IPS-NIHi11 (cell line): ENCODE results near the gene JAK1.
A peak's percentile ranks its signal among the peaks of the same experiment; 100 is the strongest.

Experiments used
- DNase-seq: peaks from one replicate; pipeline ENCODE4 v3.0.0; 2012; ENCODE audit warnings: mixed read lengths, low spot score

Gene JAK1

DNA sequence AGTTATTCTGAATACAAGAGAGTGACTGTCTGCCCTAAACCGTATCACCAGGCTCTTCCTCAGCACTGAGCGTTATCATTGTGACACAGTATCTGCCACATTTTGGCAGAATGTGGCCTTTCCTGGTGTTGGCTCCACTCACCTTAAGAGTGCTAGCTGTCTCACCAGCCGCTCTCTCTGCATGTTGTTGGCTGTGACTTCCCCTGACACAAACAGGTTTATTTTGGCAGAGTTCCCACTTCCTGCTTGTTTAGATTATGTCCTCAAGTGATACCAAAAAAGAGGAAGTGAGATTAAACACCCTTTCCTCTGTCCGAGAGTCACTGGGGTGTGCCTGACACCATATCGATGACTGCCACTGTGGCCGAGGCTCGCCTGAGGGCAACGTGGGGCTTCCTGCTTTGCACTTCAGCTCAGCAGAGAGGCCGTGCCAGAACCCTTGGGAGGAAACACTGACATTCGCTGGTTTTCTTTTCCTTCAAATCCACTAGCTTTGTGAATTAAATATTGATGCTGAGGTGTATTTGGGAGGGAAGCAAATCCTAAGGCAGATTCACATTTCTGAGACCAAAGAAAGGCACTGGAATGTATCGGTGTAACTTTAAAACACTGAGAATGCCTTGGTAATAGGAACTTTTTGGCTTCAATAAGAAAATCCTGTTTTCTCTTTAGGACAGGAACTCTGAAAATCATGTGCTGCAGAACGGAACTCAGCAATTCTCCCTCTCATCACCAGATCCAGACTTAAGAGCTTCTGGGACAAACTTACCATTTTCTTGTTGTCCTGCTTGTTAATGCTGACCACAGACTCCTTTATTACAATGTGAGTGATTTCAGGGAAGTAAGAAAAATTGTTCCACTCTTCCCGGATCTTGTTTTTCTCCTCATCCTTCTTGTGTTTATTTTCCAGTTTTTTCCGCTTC, 102.1 kb downstream of the JAK1 start:
- DNase-seq: no peak

DNA sequence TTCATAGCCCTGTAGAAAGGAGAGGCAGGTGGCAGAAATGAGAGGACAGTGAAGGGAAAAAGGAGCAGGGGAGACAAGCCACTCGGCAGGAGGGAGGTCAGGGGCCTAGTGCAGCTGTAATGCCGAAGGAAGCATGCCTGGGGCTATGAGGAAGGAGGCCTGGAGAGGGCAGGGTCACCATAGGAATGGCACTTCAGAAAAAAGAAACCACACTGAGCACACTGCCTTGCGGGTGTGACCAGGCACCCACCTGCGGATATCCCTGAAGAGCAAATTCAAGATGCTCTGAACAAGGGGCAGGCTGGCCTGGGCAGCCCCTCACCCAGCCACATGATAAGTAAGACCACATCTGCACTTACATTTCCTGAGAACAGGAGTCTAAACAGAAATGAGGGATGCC, 104.7 kb downstream of the JAK1 start:
- peak; percentile 72 for DNase-seq

DNA sequence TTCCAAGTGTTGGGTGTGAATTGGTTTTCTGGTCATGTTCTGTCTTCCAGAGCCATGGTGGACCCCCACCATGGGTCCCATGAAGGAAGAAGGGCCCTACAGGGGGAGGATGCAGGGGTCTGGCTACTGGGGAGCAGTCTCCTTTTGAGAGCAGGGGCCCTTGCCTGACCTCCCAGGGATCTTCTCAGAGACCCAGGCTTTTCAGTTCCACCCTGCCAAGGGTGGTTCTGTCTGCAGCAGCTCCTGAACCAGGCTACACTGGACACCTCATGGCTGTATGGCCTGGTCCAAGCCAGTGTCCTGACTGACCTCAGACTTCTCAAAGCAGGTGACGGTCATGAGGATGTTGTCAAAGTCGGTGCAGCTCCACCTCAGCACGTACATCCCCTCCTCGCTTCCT, 109.0 kb downstream of the JAK1 start:
- no peak for DNase-seq

DNA sequence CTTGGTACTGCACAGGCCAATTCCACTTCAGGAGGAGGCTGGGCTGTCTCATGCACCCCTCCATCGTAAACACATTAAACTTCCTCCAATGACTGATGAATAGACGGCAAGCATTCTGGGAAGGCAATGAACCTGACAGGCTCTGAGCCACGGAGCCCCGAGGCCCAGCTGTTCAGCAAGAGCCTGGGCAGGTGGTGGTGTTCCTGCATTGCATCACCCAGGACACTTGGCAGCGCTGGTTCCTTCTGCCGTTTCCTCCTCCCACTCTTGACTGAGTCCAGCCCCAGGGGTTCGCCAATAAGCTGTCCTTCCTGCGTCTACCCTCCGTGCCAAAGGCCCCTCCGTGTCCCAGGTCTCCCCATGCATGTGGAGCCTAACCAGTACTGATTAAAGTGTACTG, 109.8 kb downstream of the JAK1 start:
- no peak for DNase-seq

DNA sequence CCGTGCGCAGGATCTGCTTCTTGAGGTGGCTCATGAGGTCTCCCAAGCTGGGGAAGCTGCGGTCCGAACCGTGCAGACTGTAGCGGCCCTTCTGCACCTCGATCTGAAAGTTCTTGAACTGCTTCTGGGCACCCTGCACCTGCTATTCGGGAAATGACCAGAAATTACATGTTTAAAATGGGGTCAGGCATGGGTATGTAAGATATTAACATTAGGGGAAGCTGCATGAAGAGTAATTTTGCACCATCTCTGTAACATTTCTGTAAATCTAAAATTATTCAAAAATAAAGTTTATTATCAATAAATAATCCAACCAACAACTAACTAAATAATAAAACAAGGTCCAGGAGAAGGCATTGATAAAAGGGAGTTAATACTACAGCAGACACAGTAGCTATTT, 110.8 kb downstream of the JAK1 start:
- DNase-seq: no peak

DNA sequence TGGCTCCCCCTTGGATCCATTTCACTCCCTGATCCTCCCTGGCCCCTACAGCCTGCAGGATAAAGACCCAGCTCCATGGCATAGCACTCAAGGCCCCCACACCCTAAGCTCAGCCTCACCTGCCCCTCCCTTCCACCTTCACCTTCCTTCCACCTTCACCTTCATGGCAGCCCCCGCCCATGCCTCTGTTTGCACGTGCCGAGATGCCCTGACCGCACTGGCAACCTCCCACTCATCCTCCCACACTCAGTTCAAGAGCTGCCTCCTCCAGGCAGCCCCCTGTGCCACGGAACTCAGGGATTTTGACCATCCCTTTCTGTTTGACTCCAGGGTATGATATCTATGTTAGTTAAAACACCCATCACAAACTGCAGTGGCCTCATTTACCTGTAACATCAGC, 111.7 kb downstream of the JAK1 start:
- DNase-seq: no peak

DNA sequence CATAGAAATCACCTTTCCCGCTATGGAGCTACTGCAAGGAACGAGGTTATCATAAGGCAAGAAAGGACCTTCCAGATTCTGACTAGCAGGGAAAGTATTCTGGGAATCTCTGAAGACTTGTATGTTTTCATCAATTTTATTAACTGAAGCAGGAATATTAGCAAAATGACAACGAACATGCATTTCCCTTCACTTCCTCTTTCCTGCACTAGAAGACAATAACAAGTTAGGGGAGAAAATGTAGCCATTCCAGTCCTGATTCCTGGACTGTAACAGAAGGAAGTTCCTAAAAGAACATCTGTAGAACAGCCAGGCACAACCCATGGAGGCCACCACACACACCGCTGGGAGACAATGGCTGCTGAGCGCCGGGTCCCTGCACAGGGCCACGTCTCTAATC, 114.7 kb downstream of the JAK1 start:
- DNase-seq: no peak

DNA sequence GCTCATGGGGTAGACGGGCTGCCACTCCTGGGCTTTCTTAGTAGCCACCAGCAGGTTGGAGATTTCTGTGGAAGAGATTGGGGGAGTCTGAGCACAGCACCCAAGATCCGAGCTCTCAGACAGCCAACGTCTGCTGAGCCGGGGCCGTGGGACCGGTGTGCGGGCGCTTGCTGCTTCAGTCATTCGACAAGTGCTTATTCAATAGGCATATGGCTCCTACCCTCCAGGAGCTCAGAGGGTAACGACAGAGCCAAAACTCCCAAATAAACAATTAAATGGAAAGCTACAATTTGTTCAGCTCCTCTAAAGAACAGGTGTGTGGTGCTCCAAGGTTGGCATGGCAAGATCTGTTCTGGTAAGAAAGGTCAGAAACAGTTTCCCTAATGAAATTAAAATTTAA, 115.5 kb downstream of the JAK1 start:
- no peak for DNase-seq

DNA sequence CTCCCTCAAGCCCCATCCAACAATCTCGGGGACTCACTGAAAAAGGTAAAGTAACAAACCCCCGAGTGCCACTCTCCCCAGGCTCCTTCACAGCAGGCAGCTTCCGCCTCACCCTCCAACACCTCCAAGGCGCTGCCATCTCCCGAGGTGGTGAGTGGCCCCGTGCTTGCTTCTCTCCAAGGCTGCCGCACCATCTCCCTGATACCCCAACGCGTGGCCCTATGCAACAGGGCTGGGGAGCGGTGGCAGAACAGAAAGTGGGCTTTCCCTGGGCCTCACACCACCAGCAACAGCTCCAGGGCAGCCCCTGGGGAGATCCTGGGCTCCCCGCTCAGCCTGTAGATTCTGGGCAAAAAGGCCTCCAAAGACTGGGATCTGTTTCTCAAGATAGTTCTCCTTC, 116.4 kb downstream of the JAK1 start:
- DNase-seq: no peak

DNA sequence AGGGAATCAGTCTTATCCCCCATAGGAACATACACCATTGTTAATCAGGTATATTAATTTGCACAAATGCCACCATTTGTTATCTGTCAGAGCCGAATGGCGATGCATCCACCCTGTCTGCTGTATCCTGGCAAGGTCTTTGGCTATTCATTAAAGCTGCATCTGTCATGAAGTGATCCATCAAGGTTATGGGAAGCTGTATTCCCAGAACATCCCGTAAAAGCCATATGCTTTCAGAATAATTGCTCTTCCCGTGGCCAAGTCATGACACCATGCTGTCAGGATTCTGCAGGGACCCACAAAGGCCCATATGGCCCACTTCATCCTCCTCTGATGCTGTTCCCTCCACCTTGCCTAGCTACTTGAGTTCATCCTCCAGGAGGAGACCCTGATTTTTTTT, 117.5 kb downstream of the JAK1 start:
- no peak for DNase-seq

DNA sequence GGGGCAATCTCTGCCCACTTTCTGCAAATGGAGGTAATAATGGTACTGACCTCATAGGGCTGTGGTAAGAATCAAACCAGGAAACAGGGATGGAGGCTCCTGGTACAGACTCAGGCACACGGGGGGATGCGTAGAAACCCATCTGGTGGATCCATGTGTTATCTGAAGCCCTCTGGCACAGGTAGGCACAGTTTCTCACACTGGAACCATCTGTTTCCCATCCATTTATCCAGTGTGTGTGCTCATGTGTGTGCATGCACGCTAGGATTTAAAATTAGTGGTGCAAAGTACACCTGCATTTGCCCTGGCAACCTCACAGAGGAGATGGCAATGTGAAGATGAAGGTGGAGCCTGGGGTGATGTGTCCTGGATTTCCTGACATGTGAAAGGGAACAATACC, 118.2 kb downstream of the JAK1 start:
- no peak for DNase-seq

DNA sequence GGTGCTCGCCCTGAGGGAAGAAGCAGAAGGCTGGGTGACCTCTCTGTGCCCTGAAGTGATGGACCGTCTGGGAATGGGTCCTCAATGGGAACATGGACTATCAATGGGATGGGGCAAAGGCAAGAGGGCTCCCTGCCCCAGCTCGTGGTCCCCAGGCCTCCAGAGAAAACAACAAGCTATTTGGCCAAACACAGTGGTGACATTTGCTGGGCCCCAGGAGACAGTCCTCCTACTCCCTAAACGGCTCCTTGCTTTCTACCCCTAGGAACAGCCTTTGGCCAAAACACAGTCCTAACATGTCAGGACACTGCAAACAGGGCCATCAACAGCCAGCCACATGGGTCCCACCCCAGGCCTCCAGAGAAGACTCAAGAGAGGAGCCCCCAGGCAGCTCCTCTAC, 118.7 kb downstream of the JAK1 start:
- DNase-seq: no peak

DNA sequence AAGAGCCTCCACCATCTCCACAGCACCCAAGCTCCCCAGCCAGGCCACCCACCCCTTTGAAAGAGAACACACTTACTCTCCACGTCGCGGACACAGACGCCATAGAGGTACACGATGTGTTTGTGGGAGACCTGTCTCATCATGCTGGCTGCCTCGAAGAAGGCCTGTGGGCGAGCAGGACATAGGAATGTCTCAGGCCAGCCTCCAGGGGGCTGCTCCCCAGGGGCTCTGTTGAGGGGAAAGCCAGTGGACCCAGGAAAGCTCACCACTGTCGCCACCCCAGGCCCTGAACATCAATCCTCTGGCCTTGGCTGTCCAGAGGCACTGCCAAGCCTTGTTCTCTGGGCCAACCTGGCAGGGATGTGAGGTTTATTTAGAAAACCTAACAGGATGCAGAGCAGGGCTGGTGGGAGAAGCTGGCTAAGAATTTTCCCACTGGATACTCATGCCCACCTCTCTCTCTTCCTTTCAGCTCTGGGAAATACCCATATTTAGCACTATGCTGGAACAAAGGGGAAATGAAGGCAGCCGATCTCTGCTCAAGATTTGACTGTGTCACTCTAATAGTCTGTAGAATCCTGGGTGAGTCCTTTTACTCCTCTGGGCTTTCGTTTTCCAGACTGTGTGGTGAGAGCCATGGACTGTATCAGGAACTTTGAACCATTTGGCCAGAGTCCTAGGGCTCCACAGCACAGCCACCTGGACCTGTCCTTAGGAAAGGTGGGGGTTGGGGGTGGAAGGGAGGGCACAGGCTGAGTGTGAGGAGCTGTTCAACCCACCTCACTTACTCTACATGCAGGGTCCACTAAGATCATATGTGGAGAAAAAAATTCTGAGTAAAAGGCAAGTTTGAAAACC, 119.5 kb downstream of the JAK1 start:
- DNase-seq: no peak

DNA sequence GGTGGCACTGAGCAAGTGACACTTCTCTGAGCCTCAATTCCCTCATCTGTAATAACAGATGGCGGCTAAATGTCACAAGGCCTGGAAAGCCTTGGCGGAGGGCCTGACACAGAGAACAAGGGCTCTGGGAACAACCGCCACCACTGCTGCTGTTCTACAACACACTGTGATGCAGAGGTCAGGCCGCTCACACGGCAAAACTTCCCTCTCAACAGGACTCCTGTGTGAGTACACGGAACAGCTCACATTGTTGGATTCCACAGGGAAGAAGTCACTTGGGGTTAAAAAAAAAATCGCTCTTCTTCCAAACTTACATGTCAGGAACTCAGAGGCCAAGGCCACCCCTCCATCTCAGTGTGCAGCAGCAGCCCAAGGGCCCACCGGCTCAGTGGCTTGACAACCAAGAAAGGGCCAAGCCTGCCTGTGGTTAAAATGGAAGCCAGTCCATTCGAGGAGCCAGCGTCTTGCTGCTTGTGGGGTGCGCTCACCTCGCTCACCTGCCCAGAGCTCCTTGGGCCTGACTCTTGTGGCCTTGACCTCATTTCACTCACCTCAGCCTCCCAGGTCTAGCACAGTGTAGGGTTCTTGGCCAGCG, 120.4 kb downstream of the JAK1 start:
- no peak for DNase-seq

DNA sequence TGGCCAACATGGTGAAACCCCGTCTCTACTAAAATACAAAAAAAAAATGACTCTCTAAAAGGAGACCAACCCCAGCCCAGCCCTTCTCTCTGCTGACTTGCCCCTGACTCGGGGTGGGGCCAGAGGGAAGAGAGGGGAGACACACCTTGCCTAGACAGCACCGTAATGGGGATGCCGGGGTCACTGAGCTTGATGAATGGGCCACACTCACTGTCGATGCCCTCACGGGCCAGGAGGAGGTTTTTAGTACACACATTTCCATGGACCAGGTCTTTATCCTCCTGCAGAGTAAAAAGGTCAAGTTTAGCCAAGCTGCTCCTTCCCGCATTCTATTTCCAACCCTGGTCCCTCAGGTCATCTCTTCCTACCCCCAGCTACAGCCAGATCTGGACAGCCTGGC, 121.7 kb downstream of the JAK1 start:
- no peak for DNase-seq

DNA sequence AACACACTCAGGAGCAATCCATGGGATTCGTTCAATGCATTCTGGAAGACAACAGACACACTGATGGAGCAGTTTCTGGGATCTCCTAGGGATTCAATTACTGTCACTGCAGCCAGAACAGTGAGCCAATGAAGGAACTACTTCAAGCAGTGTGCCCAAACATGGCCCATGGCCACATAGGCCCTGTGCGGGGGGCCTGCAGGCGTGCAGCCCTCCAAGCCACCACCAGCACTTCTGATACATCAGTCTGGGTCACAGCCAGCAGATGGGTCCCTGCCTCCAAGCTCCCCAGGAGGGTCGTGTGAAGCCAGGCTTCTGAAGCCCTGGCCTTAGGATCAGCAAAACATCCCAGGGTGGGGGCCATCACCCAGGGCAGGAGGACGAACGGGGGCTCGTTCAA, 122.2 kb downstream of the JAK1 start:
- DNase-seq: no peak

DNA sequence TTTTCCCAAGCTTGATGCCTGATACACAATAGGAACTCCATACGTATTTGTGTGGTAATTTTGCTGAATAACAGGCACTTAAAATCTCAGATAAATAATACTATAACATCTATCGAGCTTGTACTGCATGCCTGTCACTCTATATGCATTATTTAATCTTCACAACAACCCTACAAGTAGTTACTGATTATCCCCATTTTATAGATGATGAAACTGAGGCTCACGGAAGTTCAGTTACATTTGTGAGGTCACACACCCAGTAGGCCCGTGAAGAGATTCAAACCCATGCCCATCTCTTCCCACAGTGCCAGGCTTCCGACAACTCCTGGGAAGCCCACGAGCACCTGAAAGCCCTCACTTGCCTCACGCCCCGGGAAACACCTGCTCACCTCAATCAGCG, 122.7 kb downstream of the JAK1 start:
- no peak for DNase-seq

DNA sequence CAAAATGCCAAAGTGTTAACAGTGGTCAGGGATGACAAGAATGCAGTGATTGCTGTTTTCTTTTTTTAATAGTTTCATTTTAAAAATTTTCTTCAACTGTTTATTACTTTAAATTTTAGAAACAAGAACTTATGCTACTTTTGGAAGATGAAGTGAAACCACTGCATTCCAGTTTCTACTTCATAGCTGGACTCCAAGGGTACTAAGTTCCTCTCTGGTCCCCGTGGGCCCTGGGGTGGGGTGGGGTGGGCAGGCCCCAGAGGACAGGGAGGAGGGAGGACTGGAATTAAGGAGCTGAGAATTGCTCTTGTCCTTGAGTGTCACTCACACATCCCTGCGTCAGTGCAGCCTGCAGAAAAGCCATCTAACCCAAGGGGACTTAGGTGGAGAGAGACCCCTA, 124.1 kb downstream of the JAK1 start:
- DNase-seq: no peak

DNA sequence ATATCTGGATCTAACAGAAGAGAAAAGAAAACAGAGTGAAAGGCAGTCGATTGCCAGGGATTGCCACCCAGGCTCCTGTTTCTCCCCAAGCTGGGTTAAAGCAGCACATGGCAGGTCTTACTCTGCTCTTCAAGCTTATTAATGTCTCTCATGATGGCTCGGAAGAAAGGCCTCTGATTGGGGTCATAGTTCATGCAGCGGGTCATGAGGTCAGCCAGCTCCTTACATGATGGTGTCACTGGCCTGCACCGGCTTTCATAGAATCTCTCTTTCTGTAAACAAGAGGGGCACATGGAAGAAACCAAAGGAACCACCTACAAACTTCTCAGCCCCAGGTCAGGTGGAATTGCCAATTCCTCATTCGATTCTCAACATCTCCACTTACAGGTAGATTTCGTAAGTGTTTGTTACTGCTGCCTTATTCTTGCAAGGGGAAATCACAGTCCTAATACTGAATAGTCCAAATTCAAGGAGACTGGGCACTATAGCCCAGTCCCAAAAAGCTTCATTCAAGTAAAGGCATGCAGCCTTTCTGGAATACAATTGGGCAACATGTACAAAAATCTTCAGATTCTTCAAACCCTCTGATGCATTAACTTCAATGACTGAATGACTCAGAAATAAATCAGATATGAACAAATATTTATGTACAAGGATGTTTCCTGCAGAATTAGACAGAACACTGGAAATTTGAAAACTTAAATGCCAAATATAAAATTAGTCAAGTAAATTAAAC, 124.9 kb downstream of the JAK1 start:
- DNase-seq: no peak

DNA sequence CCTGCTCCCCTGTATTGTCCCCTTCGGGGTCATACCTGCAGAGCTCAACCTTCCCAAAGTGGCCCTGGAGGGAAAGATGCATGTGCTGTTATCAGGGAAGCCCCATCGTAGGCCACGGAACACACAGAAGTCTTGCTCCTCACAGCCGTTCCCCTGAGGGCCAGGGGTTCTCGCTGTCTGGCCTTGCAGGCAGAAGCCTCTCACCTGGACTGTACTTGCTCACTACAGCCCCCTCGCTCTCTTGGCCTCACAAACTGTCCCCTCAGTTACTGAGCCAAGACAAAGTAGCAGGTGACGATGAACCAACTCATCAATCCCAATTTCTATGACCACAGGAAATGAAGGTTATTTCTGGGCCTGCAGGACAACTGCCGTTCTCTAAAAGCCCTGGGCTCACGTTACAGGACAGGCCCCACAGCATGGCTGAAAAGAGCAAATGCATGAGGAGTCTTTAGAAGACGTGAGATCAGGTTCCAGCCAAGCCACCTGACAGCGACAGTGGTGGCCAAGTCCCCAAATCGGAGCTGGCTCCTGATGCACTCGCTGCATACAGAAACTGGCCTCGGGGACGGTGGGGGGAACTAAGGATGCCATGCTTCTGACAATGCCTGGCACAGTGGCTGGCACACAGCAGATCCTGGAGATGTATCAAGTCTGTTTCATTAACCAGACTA, 126.5 kb downstream of the JAK1 start:
- DNase-seq: no peak

DNA sequence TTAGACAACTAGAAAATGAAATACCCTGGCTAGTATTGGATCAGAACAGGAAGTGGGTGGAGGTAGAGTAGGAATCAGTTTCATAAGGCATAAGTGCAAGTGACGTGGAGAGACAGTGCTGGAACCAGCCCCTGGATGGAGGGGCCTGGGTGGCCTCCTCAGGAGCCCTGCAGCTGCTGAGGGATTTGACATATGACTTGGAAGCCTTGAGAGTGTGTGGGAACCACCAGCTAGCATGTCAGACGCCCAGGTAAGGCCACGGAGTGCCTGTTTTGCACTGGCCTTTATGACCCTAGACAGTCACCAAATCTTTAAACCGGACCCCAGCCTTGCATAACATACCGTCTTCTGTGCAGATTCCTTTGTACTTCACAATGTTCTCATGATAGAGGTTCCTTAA, 127.1 kb downstream of the JAK1 start:
- DNase-seq: no peak

DNA sequence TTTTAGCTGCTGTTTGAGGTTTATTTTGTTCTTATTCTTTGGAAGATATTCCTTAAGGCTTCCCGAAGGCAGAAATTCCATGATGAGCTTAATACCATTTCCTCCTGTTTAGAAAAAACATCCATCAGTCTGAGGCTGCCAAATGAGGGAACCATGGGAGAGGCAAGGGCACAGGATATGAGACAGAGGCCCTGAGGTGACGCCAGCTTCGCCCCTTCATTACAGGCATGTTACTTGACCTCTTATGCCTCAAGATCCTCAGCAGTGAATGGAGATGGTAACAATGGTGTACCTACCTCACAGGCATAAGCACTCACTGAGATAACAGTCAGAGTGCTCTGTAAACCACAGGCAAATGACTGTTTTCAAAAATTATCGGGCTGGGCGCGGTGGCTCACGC, 127.9 kb downstream of the JAK1 start:
- no peak for DNase-seq
